Tibial nerve (tissue), 4 donors: ENCODE results near the gene CALB2.

Experiments
- EP300 ChIP-seq, 2 donors: sonication (generic); formaldehyde crosslinking; IDR thresholded peaks; one replicate each; pipeline ENCODE4 v1.6.1; 2017; ENCODE audit warnings: antibody characterized with exemption in 2 of 2, mild to moderate bottlenecking in 1 of 2
- POLR2A ChIP-seq, 2 donors: fragments of 450-650 bp; IDR thresholded peaks; one replicate each; pipeline ENCODE4 v1.6.1; 2017; ENCODE audit warnings: antibody characterized with exemption in 2 of 2, mild to moderate bottlenecking in 2 of 2, moderate library complexity in 2 of 2
- TF ChIP-seq, protein P1 (sequence below), 5 experiments: fragments of 200-600 bp in 3 of 5; fragments of 450-650 bp in 2 of 5; sonication (generic) in 3 of 5; IDR thresholded peaks; one replicate each; pipeline ENCODE4 v1.5.1; 2016 to 2019; ENCODE audit warnings: antibody characterized with exemption in 5 of 5, mild to moderate bottlenecking in 3 of 5, moderate library complexity in 2 of 5

DNA sequence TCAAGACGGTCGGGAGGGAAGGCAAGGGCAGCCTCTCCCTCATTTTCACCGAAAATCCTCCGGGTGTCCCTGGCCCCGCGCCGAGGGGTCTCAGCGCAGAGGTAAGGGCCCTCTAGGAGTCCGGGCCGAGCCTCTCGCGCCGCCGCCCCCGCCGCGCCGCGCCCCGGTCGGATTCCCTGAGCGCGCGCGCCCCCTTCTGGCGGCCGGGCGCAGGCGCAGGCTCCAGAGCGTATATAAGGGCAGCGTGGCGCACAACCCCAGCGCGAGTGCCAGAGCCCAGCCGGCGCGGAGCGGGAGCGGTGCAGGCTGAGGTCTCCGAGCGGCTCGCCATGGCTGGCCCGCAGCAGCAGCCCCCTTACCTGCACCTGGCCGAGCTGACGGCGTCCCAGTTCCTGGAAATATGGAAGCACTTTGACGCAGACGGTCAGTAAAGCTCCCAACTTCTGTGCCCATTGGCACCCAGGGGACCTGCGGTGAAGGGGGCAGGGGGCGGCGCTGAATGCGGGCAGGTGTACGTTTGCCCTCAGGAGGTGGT, at the start of gene CALB2:
- TF ChIP-seq, protein P1, sequence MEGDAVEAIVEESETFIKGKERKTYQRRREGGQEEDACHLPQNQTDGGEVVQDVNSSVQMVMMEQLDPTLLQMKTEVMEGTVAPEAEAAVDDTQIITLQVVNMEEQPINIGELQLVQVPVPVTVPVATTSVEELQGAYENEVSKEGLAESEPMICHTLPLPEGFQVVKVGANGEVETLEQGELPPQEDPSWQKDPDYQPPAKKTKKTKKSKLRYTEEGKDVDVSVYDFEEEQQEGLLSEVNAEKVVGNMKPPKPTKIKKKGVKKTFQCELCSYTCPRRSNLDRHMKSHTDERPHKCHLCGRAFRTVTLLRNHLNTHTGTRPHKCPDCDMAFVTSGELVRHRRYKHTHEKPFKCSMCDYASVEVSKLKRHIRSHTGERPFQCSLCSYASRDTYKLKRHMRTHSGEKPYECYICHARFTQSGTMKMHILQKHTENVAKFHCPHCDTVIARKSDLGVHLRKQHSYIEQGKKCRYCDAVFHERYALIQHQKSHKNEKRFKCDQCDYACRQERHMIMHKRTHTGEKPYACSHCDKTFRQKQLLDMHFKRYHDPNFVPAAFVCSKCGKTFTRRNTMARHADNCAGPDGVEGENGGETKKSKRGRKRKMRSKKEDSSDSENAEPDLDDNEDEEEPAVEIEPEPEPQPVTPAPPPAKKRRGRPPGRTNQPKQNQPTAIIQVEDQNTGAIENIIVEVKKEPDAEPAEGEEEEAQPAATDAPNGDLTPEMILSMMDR (IDR thresholded peaks at IDR 0.05), result peak; percentile 92 to 99 (median 92)
- TF ChIP-seq EP300 (IDR thresholded peaks at IDR 0.05), result no peak
- TF ChIP-seq POLR2A (IDR thresholded peaks at IDR 0.05), result no peak
